Uterus (tissue), 2 donors: ENCODE measurements around the gene NASP.

Experiments
- POLR2A ChIP-seq, 2 donors: fragments of 450-650 bp; IDR thresholded peaks; one replicate each; pipeline ENCODE4 v1.6.1; 2016; ENCODE audit warnings: antibody characterized with exemption in 2 of 2, mild to moderate bottlenecking in 1 of 2, moderate library complexity in 1 of 2
- TF ChIP-seq, protein P1 (sequence below), 4 experiments: fragments of 200-600 bp in 2 of 4; fragments of 450-650 bp in 2 of 4; sonication (generic) in 2 of 4; IDR thresholded peaks; one replicate each; pipeline ENCODE4 v1.5.1; 2016 to 2019; ENCODE audit warnings: antibody characterized with exemption in 4 of 4, mild to moderate bottlenecking in 2 of 4, moderate library complexity in 1 of 4

DNA sequence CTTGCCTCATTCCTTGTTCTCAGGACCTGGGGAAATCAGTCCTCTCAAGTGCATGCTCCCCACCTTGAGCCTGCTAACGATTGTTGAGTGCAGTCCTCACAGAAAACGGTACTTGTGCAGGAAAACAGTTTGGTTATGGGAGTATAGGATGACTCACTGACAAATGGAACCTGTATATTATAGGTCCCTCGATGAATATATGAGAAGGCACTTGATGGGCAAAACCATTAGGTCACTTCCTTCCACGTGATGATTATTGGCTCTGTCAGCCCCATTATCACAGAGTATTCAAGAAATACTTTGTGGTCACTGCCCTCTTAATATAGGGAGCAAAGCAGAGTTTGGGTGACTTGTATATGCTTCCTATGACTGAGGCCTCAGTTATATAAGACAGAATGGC is 33.8 kb downstream of the NASP start:
- TF ChIP-seq, protein P1, sequence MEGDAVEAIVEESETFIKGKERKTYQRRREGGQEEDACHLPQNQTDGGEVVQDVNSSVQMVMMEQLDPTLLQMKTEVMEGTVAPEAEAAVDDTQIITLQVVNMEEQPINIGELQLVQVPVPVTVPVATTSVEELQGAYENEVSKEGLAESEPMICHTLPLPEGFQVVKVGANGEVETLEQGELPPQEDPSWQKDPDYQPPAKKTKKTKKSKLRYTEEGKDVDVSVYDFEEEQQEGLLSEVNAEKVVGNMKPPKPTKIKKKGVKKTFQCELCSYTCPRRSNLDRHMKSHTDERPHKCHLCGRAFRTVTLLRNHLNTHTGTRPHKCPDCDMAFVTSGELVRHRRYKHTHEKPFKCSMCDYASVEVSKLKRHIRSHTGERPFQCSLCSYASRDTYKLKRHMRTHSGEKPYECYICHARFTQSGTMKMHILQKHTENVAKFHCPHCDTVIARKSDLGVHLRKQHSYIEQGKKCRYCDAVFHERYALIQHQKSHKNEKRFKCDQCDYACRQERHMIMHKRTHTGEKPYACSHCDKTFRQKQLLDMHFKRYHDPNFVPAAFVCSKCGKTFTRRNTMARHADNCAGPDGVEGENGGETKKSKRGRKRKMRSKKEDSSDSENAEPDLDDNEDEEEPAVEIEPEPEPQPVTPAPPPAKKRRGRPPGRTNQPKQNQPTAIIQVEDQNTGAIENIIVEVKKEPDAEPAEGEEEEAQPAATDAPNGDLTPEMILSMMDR (IDR thresholded peaks at IDR 0.05) = no peak
- TF ChIP-seq POLR2A (IDR thresholded peaks at IDR 0.05) = no peak
